Measurements from ENCODE around the gene SIL1.

DNA sequence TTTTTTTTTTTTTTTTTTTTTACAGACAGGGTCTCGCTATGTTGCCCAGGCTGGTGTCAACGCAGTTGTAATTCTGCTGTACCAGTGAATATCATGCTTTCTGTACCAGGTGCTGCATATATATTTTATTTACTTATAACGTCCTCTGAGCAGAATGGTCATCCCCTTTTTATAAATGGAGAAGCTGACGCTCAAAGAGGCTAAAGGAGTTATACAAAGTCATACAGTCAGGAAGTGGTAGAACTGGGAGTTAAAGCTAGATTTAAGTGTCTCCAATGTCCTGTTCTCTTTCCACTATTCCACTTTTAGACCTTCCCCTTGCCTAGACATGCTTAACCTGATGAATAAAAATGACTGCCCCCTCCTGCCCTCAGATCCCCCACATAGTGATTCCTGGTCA is 1.2 kb upstream of the SIL1 start:
- TF ChIP-seq POLR2A (IDR thresholded peaks at IDR 0.05; ENCODE audit: low read depth, low read length) (no peak), RAD21 (IDR thresholded peaks at IDR 0.05; ENCODE audit: low read length) (no peak), CTCF (conservative IDR thresholded peaks at IDR 0.05; ENCODE audit: low read depth, low read length) (no peak), ELK1 (IDR thresholded peaks at IDR 0.05; ENCODE audit: borderline replicate concordance, low read depth, low read length) (no peak)
